ELF-1 (cell line): ENCODE data around the gene PTGFRN.

Experiments used
- DNase-seq: peaks from one replicate; pipeline ENCODE4 v3.0.0-alpha.2; 2016; ENCODE audit warnings: low read depth, low spot score

Gene PTGFRN

DNA sequence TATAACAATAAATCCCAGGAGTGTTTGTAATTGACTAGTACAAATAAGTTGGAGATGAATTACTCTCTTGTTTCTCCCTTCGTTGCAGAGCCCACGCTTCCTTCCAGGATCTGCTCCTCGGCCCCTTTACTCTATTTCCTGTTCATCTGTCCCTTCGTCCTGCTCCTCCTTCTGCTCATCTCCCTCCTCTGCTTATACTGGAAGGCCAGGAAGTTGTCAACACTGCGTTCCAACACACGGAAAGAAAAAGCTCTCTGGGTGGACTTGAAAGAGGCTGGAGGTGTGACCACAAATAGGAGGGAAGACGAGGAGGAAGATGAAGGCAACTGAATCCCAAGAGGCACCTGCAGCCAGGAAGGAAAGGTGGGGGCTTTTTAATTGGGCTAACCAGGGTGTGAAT, 124.1 kb downstream of the PTGFRN start:
- DNase-seq = no peak

DNA sequence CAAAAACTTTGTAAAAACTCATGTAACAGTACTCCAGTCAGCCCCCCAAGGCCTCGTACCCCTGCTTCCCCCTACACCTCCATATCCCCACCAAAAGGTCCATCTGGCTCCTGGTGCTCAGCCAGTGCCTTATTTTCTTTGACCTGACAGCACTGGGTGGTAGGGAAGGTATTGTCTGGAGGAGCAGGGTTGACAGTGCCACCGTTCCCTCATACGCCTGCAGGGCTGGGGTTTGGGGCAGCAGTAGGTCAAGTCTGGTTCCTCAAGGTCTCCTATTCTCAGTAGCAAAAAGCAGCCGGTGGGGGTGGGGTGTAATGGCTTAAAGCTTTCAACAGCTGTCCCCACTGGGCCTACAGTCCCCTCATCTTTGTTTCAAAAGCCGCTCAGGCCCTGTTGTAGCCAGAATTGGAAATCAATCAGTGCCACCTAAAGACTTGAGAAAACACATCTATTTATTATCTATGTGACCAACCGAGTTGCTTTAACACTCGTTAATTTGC, 125.1 kb downstream of the PTGFRN start:
- DNase-seq = peak; percentile 19

DNA sequence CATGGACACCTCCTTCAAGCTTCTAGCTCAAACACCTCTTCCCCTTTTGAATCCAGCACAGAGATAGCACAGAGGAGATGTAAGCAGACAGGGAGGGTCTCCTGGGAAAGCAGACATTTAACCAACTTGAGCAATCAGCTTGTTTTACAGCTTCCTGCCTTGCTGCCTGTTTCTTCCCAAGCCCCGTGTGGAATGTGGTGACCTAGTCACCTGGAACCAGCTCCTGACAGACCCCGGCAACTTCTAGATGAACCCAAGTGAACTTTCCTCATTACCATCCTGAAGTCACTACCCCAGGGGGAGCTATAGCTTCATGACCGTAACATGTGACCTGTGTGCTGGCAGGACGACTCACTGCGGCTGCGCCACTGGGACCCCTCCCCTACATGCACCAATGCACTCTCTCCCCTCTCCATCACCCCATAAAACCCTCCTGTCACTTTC, 126.3 kb downstream of the PTGFRN start:
- peak; percentile 75 for DNase-seq

DNA sequence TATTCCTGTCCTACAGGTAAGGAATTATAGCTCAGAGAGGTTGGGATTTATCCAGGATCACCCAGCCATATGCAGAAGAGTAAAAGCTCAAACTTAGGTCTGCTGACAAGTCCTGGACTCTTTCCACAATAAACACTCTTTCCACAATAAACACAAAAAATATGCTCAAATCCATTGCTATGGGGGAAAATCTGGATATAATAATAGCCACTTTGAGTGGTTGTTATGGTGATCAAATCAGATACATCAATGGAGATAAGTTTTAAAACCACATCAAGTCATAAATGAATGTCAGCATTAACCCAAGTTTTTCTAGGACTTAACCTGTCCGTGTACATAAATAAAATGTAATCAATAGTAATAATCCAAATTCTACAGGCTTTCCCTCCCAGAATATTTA, 128.1 kb downstream of the PTGFRN start:
- no peak for DNase-seq

DNA sequence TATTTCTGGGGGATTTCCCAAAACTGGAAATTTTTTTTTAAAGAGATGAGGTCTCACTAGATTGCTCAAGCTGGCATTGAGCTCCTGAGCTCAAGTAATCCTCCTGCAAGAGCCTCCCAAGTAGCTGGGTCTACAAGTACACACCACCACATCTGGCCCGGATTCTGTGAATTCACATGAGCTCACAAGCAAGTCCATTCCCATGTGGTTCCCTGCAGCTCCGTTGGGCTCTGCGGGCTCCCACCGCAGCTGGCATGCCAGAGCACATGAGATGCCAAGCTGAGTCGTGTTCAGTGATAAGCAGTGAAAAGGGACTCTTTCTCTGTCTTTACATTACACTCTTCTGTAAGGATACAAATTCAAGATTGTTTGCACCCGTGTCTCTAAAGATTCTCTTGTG, 128.5 kb downstream of the PTGFRN start:
- DNase-seq = no peak
